A673 (cell line): ENCODE measurements around the gene GOSR2. TPM values are rescaled to one million over a fixed set of nuclear protein-coding genes. Genes with fewer than 3 reads are reported as not detected.
"Not testable (repeated sequence)": the region's sequence is repeated elsewhere in the genome, so short reads cannot be mapped to it uniquely, and the experiment has no call there.

Experiments used
- BruUV-seq: library from RNA; stranded (reverse); fragments of 400-500 nt; replicated peaks from 2 replicates; lab custom pipeline; 2021; lab: Mats Ljungman, UMichigan
- CTCF ChIA-PET: fragments of 300-600 bp; sonication (Branson Sonifier 250); formaldehyde crosslinking; loops from one replicate; lab custom pipeline; 2022; ENCODE audit warnings: antibody characterized with exemption; lab: Charles Lee
- POLR2A ChIA-PET: fragments of 300-600 bp; sonication (Branson Sonifier 250); formaldehyde crosslinking; loops from one replicate; lab custom pipeline; 2022; ENCODE audit warnings: antibody characterized with exemption; ENCODE audit not compliant: low non-redundant PET; lab: Charles Lee
- DNase-seq: peaks from one replicate; pipeline ENCODE4 v3.0.0-alpha.2; 2015; ENCODE audit warnings: low spot score
- H3K27ac ChIP-seq: fragments of 200-600 bp; sonication (generic); 2 replicates; pipeline ENCODE4 v1.5.1; 2016; ENCODE audit warnings: mixed run types, low read depth, mild to moderate bottlenecking, mixed read lengths, antibody characterized with exemption, low read length; ENCODE audit not compliant: poor library complexity, severe bottlenecking
- H3K27me3 ChIP-seq: fragments of 200-600 bp; sonication (generic); replicated peaks from 2 replicates; pipeline ENCODE4 v1.6.1; 2017; ENCODE audit warnings: mixed run types, low read depth, mild to moderate bottlenecking, mixed read lengths, antibody characterized with exemption, low read length; ENCODE audit not compliant: insufficient read depth, poor library complexity
- H3K36me3 ChIP-seq: fragments of 200-600 bp; sonication (generic); 2 replicates; pipeline ENCODE4 v1.6.1; 2016; ENCODE audit warnings: mixed run types, mild to moderate bottlenecking, mixed read lengths, antibody characterized with exemption, low read length; ENCODE audit not compliant: insufficient read depth, poor library complexity, severe bottlenecking
- H3K4me1 ChIP-seq: fragments of 200-600 bp; sonication (generic); 2 replicates; pipeline ENCODE4 v1.6.1; 2017; ENCODE audit warnings: mixed run types, mild to moderate bottlenecking, mixed read lengths, antibody characterized with exemption, low read length; ENCODE audit not compliant: insufficient read depth, poor library complexity, severe bottlenecking
- H3K4me3 ChIP-seq: fragments of 200-600 bp; sonication (generic); 2 replicates; pipeline ENCODE4 v1.5.1; 2016; ENCODE audit warnings: low read depth, mixed run types, mild to moderate bottlenecking, mixed read lengths, low read length; ENCODE audit not compliant: poor library complexity, severe bottlenecking
- H3K9me3 ChIP-seq: fragments of 200-600 bp; sonication (generic); 2 replicates; pipeline ENCODE4 v1.6.1; 2016; ENCODE audit warnings: mixed run types, low read depth, mild to moderate bottlenecking, mixed read lengths, antibody characterized with exemption, low read length; ENCODE audit not compliant: poor library complexity, severe bottlenecking
- EZH2 ChIP-seq: fragments of 200-600 bp; sonication (generic); IDR thresholded peaks from 2 replicates; pipeline ENCODE4 v1.6.1; 2017; ENCODE audit warnings: borderline replicate concordance, low read depth, mild to moderate bottlenecking, mixed read lengths, antibody characterized with exemption, low read length; ENCODE audit not compliant: poor library complexity, severe bottlenecking
- intact Hi-C: fragments of 100-400 bp; cut with micrococcal nuclease; formaldehyde crosslinking; loops from one replicate; pipeline ENCODE4 v1.10.0; 2022; ENCODE audit not compliant: unreplicated experiment
- total RNA-seq: library from RNA; stranded (reverse); gene quantifications from 2 replicates; pipeline ENCODE4 v1.2.3, GENCODE V29; 2021
- TF ChIP-seq, protein P1 (sequence below): fragments of 300-800, 200-600 bp; sonication (generic); conservative IDR thresholded peaks from 2 replicates; pipeline ENCODE4 v1.5.1; 2017; ENCODE audit warnings: low read depth, mild to moderate bottlenecking, antibody characterized with exemption, low read length, moderate library complexity, mixed read lengths

GOSR2 gene
- total RNA-seq, 1 experiment from 2014 or later, result 34.5 TPM

DNA sequence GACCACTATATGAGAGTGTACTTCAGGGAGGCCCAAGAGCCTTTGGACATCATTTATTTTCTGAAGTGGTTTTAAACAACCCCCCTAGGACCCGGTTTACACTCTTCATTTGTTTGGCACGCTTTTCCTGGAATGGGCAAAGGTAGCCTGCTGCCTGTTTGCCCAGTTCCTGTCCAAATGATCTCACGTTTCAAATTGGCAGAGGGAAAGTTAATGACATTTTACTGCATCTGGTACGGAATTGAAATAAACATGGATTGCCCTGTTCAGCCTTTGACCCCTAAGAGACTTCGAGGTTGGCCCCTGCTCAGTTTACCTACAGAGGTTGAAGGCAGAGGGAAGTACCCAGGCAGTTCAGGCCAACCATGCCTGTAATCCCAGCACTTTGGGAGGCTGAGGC lies 61.9 kb downstream of the GOSR2 start:
- Histone ChIP-seq H3K4me1 (no peaks in the 10 kb centered on the region), H3K27ac (no peak overlapping the region), H3K9me3 (no peaks in the 10 kb centered on the region), H3K27me3 (peaks cover 11% of the 10 kb centered on the region), H3K4me3 (no peak overlapping the region), H3K36me3 (no peaks in the 10 kb centered on the region)
- ChIA-PET POLR2A (no interaction called here), CTCF (no interaction called here)
- TF ChIP-seq, protein P1, sequence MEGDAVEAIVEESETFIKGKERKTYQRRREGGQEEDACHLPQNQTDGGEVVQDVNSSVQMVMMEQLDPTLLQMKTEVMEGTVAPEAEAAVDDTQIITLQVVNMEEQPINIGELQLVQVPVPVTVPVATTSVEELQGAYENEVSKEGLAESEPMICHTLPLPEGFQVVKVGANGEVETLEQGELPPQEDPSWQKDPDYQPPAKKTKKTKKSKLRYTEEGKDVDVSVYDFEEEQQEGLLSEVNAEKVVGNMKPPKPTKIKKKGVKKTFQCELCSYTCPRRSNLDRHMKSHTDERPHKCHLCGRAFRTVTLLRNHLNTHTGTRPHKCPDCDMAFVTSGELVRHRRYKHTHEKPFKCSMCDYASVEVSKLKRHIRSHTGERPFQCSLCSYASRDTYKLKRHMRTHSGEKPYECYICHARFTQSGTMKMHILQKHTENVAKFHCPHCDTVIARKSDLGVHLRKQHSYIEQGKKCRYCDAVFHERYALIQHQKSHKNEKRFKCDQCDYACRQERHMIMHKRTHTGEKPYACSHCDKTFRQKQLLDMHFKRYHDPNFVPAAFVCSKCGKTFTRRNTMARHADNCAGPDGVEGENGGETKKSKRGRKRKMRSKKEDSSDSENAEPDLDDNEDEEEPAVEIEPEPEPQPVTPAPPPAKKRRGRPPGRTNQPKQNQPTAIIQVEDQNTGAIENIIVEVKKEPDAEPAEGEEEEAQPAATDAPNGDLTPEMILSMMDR, result no peak
- no peak for TF ChIP-seq EZH2
- BruUV-seq, result no TSS peak
- intact Hi-C loops, result no loop called here
- DNase-seq, result no peak

- CTCF ChIA-PET, result no interaction called here
- peaks cover 6% of the 10 kb centered on the region for H3K27me3 ChIP-seq
- H3K4me3 ChIP-seq, result no peak overlapping the region
- H3K36me3 ChIP-seq, result no peaks in the 10 kb centered on the region
- TF ChIP-seq EZH2, result no peak
- TF ChIP-seq, protein P1, result no peak
- POLR2A ChIA-PET, result no interaction called here
- no peak overlapping the region for H3K27ac ChIP-seq
- no peak for DNase-seq
- BruUV-seq, result no TSS peak
- intact Hi-C loops, result no loop called here
- H3K9me3 ChIP-seq, result no peaks in the 10 kb centered on the region
- H3K4me1 ChIP-seq, result no peaks in the 10 kb centered on the region
These were observed 63.4 kb downstream of the GOSR2 start for GRCh38 chr17:46986366-46986765.

DNA sequence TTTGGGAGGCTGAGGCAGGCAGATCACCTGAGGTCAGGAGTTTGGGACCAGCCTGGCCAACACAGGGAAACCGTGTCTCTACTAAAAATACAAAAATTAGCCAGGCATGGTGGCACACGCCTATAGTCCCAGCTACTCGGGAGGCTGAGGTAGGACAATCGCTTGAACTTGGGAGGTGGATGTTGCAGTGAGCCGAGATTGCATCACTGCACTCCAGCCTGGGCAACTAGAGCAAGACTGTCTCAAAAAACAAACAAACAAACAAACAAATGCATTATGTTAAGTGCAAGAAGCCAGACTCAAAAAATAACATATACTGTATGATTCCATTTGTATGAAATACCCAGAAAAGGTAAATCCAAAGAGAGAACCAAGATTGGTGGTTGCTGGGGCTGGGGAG lies 65.0 kb downstream of the GOSR2 start:
- POLR2A ChIA-PET, DNase-seq, H3K27ac ChIP-seq, H3K4me3 ChIP-seq, intact Hi-C loops, H3K9me3 ChIP-seq, H3K4me1 ChIP-seq, H3K36me3 ChIP-seq, H3K27me3 ChIP-seq, CTCF ChIA-PET, BruUV-seq: not testable (repeated sequence)

DNA sequence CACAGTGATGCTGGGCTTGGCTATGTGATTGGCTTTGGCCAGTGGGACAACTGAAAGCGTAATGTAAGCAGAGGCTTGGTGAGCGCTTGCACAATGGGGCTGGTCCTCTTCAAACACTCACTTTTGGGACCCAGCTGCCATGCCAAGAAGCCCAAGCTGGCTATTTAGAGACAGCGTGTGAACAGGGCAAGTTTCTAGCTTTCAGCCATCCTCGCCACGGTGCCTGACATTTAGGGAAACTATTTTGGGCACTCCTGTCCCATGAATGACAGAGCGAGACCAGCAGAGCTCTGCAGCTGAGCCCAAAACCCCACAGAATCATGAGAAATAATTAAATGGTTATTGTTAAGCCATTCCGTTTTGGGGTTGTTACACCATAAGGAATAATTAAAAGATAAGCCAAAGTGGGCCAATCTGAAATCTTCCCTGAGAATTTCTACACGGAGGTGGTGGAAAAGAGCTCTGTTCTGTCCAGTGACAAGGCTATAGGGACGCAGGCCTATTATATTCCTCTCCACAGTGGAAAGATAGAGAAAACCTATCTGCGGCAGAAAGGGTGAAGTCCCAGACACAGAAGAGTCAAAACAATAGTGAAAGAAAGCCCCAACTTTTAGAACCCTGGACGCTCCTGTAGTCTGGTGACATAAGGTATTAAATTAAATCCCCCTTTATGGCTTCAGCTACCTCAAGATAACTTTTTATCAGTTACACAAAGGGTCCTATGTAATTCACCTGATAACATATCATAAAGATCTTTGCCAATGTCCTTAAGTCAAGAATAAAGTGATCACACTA lies 66.9 kb downstream of the GOSR2 start:
- no peaks in the 10 kb centered on the region for H3K9me3 ChIP-seq
- no TSS peak for BruUV-seq
- H3K4me3 ChIP-seq, result no peak overlapping the region
- intact Hi-C loops, result no loop called here
- H3K27me3 ChIP-seq, result no peaks in the 10 kb centered on the region
- POLR2A ChIA-PET, result no interaction called here
- TF ChIP-seq, protein P1, result no peak
- TF ChIP-seq EZH2, result no peak
- CTCF ChIA-PET, result no interaction called here
- H3K27ac ChIP-seq, result no peak overlapping the region
- no peak for DNase-seq
- H3K4me1 ChIP-seq, result no peaks in the 10 kb centered on the region
- no peaks in the 10 kb centered on the region for H3K36me3 ChIP-seq
